ENCODE results near the gene TMEM119.

- TF ChIP-seq POLR2AphosphoS5 (IDR thresholded peaks at IDR 0.05; ENCODE audit: low read depth, low read length) = no peak; the same call in 1 of the 2 replicates
- TF ChIP-seq CTCF (IDR thresholded peaks at IDR 0.05) = no peak
Observed at GRCh38 chr12:108561852-108562347, 36.0 kb downstream of the TMEM119 start.

Measured in Panc1 (cell line).